GM19238 (cell line): ENCODE data around the gene DCST2.
"Not testable (repeated sequence)": the region's sequence is repeated elsewhere in the genome, so short reads cannot be mapped to it uniquely, and the experiment has no call there.

Source experiments
- DNase-seq: peaks from one replicate; pipeline ENCODE4 v3.0.0; 2011; ENCODE audit warnings: low spot score; ENCODE audit not compliant: insufficient read length

DCST2 gene

GRCh38 chr1:154977762-154978161 is 55.8 kb downstream of the DCST2 start:
- DNase-seq, result not testable (repeated sequence)

DNA sequence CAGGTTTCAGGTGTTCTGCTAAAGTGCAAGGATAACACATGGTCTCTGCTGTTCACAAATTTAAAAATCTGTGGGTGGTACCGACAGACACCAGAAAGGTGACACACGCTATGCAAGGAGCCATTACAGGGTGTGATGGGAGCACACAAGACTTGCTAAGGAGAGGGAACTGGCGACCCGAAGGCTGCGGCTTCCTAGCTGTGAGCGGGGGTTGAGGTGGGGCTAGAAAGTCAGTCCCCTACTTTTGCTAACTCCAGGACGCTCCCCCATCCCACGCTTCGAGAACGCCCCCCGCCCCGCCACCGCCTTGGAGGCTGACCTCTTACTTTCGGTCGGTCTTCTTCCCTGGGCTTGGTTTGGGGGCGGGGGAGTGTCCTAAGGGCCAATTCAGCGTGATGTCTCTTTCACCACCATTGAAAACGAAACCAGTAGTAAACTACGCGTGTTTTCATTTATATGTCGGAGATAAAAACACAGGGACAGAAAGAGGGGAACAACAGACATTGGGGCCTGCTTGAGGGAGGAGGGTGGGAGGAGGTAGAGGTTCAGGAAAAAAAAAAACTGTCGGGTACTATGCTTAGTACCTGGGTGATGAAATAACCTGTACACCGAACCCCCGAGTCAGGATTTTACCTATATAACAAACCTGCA is 58.0 kb downstream of the DCST2 start:
- DNase-seq, result peak; percentile 33

- peak; percentile 78 for DNase-seq
Measured at GRCh38 chr1:154974808-154975408, 58.7 kb downstream of the DCST2 start.

GRCh38 chr1:154974102-154974807 is 59.3 kb downstream of the DCST2 start, which contains the start of gene CKS1B:
Gene CKS1B (plus strand): TSS chr1:154974681. CDS start chr1:154974746, 65 bp downstream.
- peak; percentile 95 for DNase-seq

GRCh38 chr1:154973344-154974101 is 60.1 kb downstream of the DCST2 start:
- DNase-seq, result peak; percentile 81

DNA sequence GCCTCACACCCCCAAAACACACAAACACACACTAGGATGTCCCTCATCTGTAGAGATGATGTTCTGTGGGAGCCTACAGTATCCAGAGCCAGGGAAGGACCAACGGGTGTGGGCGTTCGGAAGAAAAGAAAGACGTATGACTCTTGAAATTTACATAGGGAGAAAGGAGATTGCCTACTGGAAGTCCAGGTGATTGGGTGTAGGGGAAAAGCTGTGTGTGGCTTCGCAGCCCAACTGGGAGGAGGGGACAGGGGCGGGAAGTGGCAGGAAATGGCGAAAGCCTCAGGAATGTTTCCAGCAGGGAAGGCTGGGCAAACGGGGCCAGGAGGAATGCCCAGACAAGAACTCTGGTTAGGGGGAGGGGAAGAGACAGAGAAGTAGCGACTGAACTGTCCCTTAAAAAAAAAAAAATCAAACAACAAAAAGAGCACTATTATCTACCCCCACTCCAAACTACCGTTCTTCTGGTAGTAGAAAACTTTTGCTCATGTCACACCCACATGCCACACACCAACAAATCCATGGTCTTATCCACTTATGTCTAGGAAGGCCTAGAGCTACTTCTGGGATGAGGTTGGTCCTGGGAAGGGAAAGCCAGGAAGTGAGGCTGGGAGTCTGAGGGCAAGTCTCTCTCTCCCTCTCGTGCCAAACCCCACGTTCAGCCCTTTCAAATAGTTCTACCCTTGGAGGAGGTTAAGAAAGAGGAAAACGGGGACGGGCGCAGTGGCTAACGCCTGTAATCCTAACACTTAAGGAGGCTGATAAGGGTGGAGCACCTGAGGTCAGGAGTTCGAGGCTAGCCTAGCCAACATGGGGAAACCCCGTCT is 60.9 kb downstream of the DCST2 start:
- no peak for DNase-seq

DNA sequence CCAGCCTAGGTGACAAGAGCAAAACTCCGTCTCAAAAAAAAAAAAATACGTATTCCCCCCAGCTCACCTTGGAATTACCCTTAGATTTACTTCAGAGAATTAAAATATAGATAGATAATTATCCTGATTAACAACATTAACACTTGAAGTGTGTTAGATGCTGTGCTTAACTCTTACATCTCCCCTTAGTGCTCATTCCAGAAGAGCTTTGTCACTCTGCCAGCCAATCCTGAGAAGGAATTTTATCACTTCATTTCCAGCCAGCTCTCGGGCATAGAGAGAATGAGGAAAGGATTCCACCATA is 61.4 kb downstream of the DCST2 start:
- DNase-seq, result no peak

DNA sequence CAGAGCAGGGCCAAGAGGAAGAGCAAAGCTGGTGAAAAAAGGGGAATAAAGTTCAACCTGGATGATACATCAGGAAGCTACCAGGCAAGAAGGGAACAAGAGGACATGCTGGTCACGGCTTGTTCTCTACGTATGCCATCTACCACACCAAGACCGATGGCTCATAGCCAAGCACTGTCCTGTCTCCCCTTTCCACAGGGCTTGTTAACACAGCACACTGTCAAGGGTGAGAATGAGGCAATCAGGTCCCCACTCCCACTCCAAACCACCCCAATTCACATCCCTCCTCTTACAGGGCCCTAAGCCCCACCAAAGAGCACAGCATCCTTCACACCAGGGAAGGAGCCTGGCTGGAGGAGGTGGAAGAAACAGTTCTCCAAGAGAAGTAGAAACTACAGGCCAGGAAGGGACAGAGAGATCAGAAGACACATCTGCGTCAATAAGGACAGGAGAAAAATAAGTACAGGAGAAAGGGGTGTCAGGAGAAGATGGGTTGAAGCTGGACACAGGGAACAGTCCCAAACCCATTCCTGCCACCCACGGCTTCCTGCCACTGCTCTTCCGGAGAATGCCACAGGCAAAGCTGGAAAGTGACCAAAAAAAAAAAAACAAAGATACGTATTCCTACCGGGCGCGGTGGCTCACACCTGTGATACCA is 62.1 kb downstream of the DCST2 start:
- DNase-seq, result no peak

- peak; percentile 77 for DNase-seq
Measured at GRCh38 chr1:154970631-154971340, 62.8 kb downstream of the DCST2 start, which contains the start of gene SHC1. Gene SHC1 (minus strand): TSS chr1:154970747. CDS start chr1:154970526, 221 bp downstream.

- DNase-seq, result no peak
Measured at GRCh38 chr1:154969860-154970452, 63.6 kb downstream of the DCST2 start.

DNA sequence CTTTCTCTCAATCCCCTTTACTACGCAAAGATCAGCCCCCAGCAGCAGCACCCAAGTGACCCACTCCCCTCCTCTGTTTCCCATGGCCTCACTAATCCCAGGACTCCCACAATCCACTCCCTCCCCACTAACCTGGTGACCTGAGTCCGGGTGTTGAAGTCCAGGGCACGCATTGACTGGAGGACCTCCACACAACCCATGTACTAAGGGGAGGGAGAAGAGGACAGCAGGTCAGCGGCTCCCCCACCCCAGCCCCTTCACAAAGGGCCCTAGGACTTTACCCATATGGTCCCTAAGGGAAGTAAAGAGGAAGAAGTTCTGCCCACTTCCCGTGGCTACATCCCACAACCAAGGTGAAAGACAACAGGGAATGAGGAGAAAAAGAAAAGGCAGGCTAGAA is 64.3 kb downstream of the DCST2 start:
- DNase-seq, result no peak

GRCh38 chr1:154968731-154969130 is 64.8 kb downstream of the DCST2 start:
- DNase-seq, result no peak
